ENCODE results near the gene ZNF648.

DNA sequence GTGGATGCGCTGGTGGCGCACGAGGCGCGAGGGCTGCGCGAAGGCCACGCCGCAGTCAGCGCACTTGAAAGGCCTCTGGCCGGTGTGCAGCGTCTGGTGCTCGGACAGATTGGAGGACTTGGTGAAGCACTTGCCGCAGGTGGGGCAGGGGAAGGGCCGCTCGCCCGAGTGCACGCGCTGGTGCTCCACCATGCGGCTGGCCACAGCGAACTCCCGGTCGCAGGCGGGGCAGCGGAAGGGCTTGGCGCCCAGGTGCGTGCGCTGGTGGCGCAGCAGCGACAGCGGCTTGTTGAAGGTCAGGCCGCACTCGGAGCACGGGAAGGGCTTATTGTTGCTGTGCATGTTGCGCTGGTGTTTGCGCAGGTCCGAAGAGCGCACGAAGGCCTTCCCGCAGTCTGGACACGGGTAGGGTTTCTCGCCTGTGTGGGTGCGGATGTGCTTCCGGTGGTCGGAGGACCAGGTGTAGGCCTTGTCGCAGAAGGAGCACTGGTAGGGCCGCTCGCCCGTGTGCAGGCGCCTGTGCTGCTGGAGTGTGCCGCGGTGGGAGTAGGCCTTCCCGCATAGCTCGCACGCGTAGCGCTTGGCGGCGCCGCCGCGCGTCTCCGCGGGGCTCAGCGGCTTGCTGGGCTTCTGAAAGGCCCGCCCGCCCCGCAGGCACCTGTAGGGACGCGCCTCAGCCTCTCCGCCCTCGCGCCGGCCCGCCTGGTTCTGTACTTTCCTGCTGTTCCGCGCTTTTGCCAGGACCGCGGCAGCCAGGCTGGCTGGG is 4.7 kb downstream of the ZNF648 start:
- TF ChIP-seq, protein P1, sequence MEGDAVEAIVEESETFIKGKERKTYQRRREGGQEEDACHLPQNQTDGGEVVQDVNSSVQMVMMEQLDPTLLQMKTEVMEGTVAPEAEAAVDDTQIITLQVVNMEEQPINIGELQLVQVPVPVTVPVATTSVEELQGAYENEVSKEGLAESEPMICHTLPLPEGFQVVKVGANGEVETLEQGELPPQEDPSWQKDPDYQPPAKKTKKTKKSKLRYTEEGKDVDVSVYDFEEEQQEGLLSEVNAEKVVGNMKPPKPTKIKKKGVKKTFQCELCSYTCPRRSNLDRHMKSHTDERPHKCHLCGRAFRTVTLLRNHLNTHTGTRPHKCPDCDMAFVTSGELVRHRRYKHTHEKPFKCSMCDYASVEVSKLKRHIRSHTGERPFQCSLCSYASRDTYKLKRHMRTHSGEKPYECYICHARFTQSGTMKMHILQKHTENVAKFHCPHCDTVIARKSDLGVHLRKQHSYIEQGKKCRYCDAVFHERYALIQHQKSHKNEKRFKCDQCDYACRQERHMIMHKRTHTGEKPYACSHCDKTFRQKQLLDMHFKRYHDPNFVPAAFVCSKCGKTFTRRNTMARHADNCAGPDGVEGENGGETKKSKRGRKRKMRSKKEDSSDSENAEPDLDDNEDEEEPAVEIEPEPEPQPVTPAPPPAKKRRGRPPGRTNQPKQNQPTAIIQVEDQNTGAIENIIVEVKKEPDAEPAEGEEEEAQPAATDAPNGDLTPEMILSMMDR (IDR thresholded peaks at IDR 0.05), result no peak
- TF ChIP-seq EZH2 (IDR thresholded peaks at IDR 0.05), result no peak
- TF ChIP-seq EZH2phosphoT487 (IDR thresholded peaks at IDR 0.05), result no peak
